GM19452 (cell line): ENCODE results near the gene PRM3.

Experiments used
- ATAC-seq: cut with Tn5 transposase; IDR thresholded peaks from one replicate; pipeline ENCODE4 v1.9.1; 2021; ENCODE audit not compliant: unreplicated experiment

Gene PRM3

GRCh38 chr16:11259655-11260595 is 13.5 kb downstream of the PRM3 start:
- ATAC-seq = no peak

- no peak for ATAC-seq
Observed at GRCh38 chr16:11258553-11259492, 14.6 kb downstream of the PRM3 start.

- ATAC-seq = no peak
Observed at GRCh38 chr16:11257131-11257938, 16.1 kb downstream of the PRM3 start.

- ATAC-seq = no peak
Observed at GRCh38 chr16:11256661-11257130, 16.7 kb downstream of the PRM3 start.

- peak; percentile 57 for ATAC-seq
Observed at GRCh38 chr16:11255737-11256660, 17.4 kb downstream of the PRM3 start, which contains the start of gene SOCS1. Gene SOCS1 (minus strand): TSS chr16:11256204. CDS start chr16:11255478, 726 bp downstream.

GRCh38 chr16:11254913-11255736 is 18.3 kb downstream of the PRM3 start:
- peak; percentile 4 for ATAC-seq

- ATAC-seq = no peak
Observed at GRCh38 chr16:11253995-11254912, 19.2 kb downstream of the PRM3 start.

- no peak for ATAC-seq
Observed at GRCh38 chr16:11253009-11253994, 20.1 kb downstream of the PRM3 start.

- ATAC-seq = no peak
Observed at GRCh38 chr16:11252482-11252931, 20.9 kb downstream of the PRM3 start.

- ATAC-seq = no peak
Observed at GRCh38 chr16:11251525-11252481, 21.6 kb downstream of the PRM3 start.

- ATAC-seq = no peak
Observed at GRCh38 chr16:11250786-11251524, 22.5 kb downstream of the PRM3 start.

- ATAC-seq = no peak
Observed at GRCh38 chr16:11250091-11250785, 23.2 kb downstream of the PRM3 start.

GRCh38 chr16:11249233-11250061 is 24.0 kb downstream of the PRM3 start:
- ATAC-seq = no peak
